Stimulated activated naive B cell treated with anti-CD40 and anti-IgM and Interleukin-4, amounts not matched to agents 10 μg/mL and 1 μg/mL and 100 μg/mL, for 72 hours (primary cell): Measurements from ENCODE around the gene FHDC1.
A peak's percentile ranks its signal among the peaks of the same experiment; 100 is the strongest.

Source experiments
- ATAC-seq, 2 donors: fragments of 150-1000 bp; cut with Tn5 transposase; replicated peaks; 2 replicates each; pipeline ENCODE4 v1.10.0; 2021; ENCODE audit warnings: moderate library complexity in 1 of 2
- DNase-seq: peaks from one replicate; pipeline ENCODE4 v3.0.0; 2021
- H3K27ac Mint-ChIP-seq: one replicate; pipeline ENCODE4 v1.8.0; 2022; ENCODE audit warnings: mild to moderate bottlenecking, mixed read lengths
- H3K27me3 Mint-ChIP-seq, 2 donors: one replicate each; pipeline ENCODE4 v1.8.0; 2022; ENCODE audit warnings: mixed read lengths in 2 of 2
- H3K36me3 Mint-ChIP-seq, 2 donors: one replicate each; pipeline ENCODE4 v1.8.0; 2022; ENCODE audit warnings: mixed read lengths in 2 of 2, mild to moderate bottlenecking in 1 of 2
- H3K4me1 Mint-ChIP-seq, 2 donors: one replicate each; pipeline ENCODE4 v1.8.0; 2022; ENCODE audit warnings: mixed read lengths in 2 of 2, mild to moderate bottlenecking in 1 of 2
- H3K4me3 Mint-ChIP-seq, 2 donors: one replicate each; pipeline ENCODE4 v1.8.0; 2022; ENCODE audit warnings: mild to moderate bottlenecking in 2 of 2, mixed read lengths in 2 of 2, moderate library complexity in 1 of 2
- H3K9me3 Mint-ChIP-seq, 2 donors: one replicate each; pipeline ENCODE4 v1.8.0; 2022; ENCODE audit warnings: mixed read lengths in 2 of 2, mild to moderate bottlenecking in 1 of 2

FHDC1 gene

GRCh38 chr4:153004081-153004850, 68.1 kb downstream of the FHDC1 start:
- ATAC-seq: no peak

DNA sequence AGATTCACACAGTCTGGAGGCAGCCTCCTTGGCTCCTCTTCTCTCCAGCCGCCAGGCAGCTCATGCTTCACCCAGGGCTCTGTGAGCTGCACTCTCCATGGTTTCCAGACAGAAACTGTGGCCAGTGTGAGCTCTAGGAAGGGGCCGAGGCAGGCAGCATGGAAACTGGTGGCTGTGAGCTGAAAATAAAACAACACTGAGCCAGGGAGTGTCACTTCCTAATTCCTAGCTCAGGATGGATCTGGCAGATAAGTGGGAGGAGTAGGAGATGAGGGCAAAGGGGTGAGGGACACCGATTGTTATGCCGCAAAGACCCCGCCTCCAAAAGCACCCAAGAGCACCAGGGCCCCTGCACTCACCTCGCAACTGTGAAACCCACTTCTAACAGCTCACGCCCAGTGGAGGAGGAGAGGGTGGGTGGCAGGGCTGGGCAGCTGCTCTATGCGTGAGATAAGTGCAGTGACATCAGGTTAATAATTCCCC, 69.8 kb downstream of the FHDC1 start:
- no peak overlapping the region for H3K27ac Mint-ChIP-seq
- peaks cover 25 to 49% of the 10 kb centered on the region in 2 donors for H3K4me1 Mint-ChIP-seq
- peaks cover 7% of the 10 kb centered on the region in 2 donors for H3K36me3 Mint-ChIP-seq
- H3K4me3 Mint-ChIP-seq: no peak overlapping the region
- no peak for ATAC-seq
- peaks cover 3 to 6% of the 10 kb centered on the region in 2 donors for H3K27me3 Mint-ChIP-seq
- no peak for DNase-seq
- H3K9me3 Mint-ChIP-seq: peaks cover 6 to 8% of the 10 kb centered on the region in 2 donors

More at GRCh38 chr4:153004081-153004850, 68.1 kb downstream of the FHDC1 start:
- DNase-seq: no peak
- Mint-ChIP-seq H3K9me3 (no peaks in the 10 kb centered on the region), H3K36me3 (no peaks in the 10 kb centered on the region), H3K27me3 (peaks cover 6 to 7% of the 10 kb centered on the region in 2 donors), H3K4me3 (no peak overlapping the region), H3K27ac (no peak overlapping the region), H3K4me1 (peaks cover 22 to 41% of the 10 kb centered on the region in 2 donors)

DNA sequence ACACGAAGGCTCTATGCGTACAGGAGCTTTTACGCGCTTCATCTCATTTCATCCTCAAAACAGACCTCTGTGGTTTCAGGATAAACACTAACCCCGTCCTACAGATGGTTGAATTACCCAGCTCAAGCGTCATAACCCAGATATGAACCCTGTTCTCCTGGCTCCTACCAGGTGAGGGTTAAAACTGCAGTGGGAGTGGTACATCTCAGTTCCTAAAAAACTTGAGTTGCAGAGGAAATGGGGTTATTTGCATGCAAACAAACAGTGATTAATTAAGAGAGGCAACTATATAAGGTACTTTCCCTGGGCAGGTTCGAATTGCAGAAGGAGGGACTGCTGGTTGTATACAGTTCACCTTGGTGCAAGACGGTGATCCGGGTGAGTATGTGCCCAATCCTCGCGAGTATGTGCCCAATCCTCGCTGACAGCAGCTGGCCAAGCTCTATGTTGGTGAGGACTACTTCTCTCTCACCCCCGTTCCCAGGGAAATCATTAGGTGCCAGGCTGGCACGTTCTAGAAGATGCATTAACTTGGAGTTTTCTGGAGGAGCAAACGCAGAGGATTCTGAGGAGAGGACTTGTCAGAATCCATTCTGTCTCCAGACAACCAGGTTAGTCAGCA, 72.6 kb downstream of the FHDC1 start:
- Mint-ChIP-seq H3K4me3 (no peak overlapping the region), H3K4me1 (peaks cover 29 to 51% of the 10 kb centered on the region in 2 donors), H3K27me3 (peaks cover 0 to 3% of the 10 kb centered on the region in 2 donors), H3K9me3 (peaks cover 6 to 16% of the 10 kb centered on the region in 2 donors), H3K27ac (peak overlapping the region; percentile 20), H3K36me3 (peaks cover 14 to 17% of the 10 kb centered on the region in 2 donors)
- DNase-seq (peak; percentile 63), ATAC-seq (peak; percentile 94 to 95)

- H3K36me3 Mint-ChIP-seq: peaks cover 14 to 17% of the 10 kb centered on the region in 2 donors
- H3K27me3 Mint-ChIP-seq: no peaks in the 10 kb centered on the region
- peaks cover 6 to 16% of the 10 kb centered on the region in 2 donors for H3K9me3 Mint-ChIP-seq
- ATAC-seq (no peak), DNase-seq (no peak)
- H3K4me1 Mint-ChIP-seq: peaks cover 22 to 44% of the 10 kb centered on the region in 2 donors
- no peak overlapping the region for H3K4me3 Mint-ChIP-seq
- H3K27ac Mint-ChIP-seq: no peak overlapping the region
These were observed 74.0 kb downstream of the FHDC1 start for GRCh38 chr4:153010146-153010545.

DNA sequence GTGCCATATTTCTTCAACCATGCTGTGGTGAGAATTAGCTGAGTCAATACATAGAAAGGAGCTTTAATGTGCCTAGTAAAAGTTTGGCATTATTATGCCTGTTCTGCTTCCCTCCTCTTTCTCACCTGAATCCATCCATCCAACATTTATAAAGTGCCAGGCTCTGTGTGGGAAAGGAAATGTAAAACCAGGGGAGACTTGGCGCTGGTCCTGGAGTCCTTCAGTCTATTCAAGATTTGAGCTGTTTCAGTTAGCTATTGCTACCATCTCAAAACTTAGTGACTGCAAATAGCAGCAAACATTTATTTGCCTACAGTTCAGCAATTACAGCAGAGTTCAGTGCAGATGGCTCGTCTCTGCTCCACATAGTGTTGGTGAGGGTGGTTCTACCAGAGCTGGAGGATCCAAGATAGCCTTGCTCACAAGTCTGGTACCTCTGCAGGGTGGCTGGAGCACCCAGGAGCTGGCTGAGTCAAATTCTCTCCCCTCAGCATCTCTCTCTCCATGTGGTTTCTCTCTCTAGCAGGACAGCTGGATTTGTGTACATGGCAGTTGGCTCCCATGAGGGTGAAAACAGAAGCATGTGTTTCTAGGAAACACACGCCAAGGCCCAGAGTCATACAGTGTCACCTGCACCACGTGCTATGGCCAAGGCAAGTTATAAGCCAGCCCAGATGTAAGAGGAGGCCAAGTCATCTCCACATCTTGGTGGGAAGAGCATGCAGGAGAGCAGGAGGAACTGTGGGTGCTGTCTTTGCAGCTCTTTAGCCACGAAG, 77.3 kb downstream of the FHDC1 start:
- Mint-ChIP-seq H3K27me3 (no peaks in the 10 kb centered on the region), H3K4me3 (no peak overlapping the region), H3K9me3 (peaks cover 15 to 26% of the 10 kb centered on the region in 2 donors), H3K27ac (no peak overlapping the region), H3K4me1 (peaks cover 26 to 27% of the 10 kb centered on the region in 2 donors), H3K36me3 (peaks cover 21 to 28% of the 10 kb centered on the region in 2 donors)
- ATAC-seq (no peak), DNase-seq (no peak)

GRCh38 chr4:153014460-153014859, 78.3 kb downstream of the FHDC1 start:
- H3K27ac Mint-ChIP-seq: no peak overlapping the region
- ATAC-seq (no peak), DNase-seq (no peak)
- H3K36me3 Mint-ChIP-seq: peaks cover 21 to 30% of the 10 kb centered on the region in 2 donors
- H3K9me3 Mint-ChIP-seq: peaks cover 16 to 26% of the 10 kb centered on the region in 2 donors
- no peaks in the 10 kb centered on the region for H3K27me3 Mint-ChIP-seq
- no peak overlapping the region for H3K4me3 Mint-ChIP-seq
- peaks cover 17 to 20% of the 10 kb centered on the region in 2 donors for H3K4me1 Mint-ChIP-seq

- Mint-ChIP-seq H3K27me3 (no peaks in the 10 kb centered on the region), H3K9me3 (peaks cover 10 to 17% of the 10 kb centered on the region in 2 donors), H3K27ac (no peak overlapping the region), H3K36me3 (peaks cover 13 to 20% of the 10 kb centered on the region in 2 donors), H3K4me1 (peaks cover 11 to 17% of the 10 kb centered on the region in 2 donors), H3K4me3 (no peak overlapping the region)
- ATAC-seq: no peak
- no peak for DNase-seq
These were observed 80.5 kb downstream of the FHDC1 start for GRCh38 chr4:153016592-153016991.

GRCh38 chr4:153018031-153018430, 81.9 kb downstream of the FHDC1 start:
- DNase-seq: no peak
- peak; percentile 51 to 64 for ATAC-seq
- Mint-ChIP-seq H3K36me3 (peaks cover 7 to 13% of the 10 kb centered on the region in 2 donors), H3K4me1 (peaks cover 11 to 17% of the 10 kb centered on the region in 2 donors), H3K4me3 (no peak overlapping the region), H3K9me3 (peaks cover 9 to 10% of the 10 kb centered on the region in 2 donors), H3K27me3 (no peaks in the 10 kb centered on the region), H3K27ac (no peak overlapping the region)

DNA sequence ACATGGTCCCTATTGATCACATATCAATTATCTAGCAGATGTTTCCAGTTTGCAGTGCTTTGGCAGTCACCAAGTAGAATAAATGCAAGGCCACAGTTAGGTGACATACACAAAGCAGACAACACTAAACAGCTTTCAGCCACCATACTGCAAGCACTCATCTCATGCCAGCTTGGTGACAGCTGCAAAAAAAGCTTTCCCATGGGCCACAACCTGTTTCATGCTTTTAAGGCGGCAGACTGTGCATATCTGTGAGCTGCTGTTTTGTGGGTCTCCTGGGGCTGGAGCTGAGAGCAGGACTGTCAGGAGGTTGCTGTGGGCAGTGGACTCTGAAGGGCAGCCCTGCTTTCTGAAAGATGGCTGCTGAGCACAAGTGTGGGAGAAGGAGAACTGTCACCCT, 82.6 kb downstream of the FHDC1 start:
- H3K4me1 Mint-ChIP-seq: peaks cover 7 to 12% of the 10 kb centered on the region in 2 donors
- ATAC-seq (no peak), DNase-seq (no peak)
- H3K27me3 Mint-ChIP-seq: no peaks in the 10 kb centered on the region
- peaks cover 9 to 10% of the 10 kb centered on the region in 2 donors for H3K9me3 Mint-ChIP-seq
- H3K36me3 Mint-ChIP-seq: peaks cover 7 to 13% of the 10 kb centered on the region in 2 donors
- H3K4me3 Mint-ChIP-seq: no peak overlapping the region
- H3K27ac Mint-ChIP-seq: no peak overlapping the region

- no peak overlapping the region for H3K27ac Mint-ChIP-seq
- peaks cover 0 to 3% of the 10 kb centered on the region in 2 donors for H3K27me3 Mint-ChIP-seq
- ATAC-seq (no peak), DNase-seq (no peak)
- peaks cover 9 to 10% of the 10 kb centered on the region in 2 donors for H3K9me3 Mint-ChIP-seq
- peaks cover 6 to 11% of the 10 kb centered on the region in 2 donors for H3K4me1 Mint-ChIP-seq
- peaks cover 7 to 13% of the 10 kb centered on the region in 2 donors for H3K36me3 Mint-ChIP-seq
- no peak overlapping the region for H3K4me3 Mint-ChIP-seq
These were observed 83.8 kb downstream of the FHDC1 start for GRCh38 chr4:153019906-153020305.

- peaks cover 7 to 13% of the 10 kb centered on the region in 2 donors for H3K36me3 Mint-ChIP-seq
- DNase-seq: no peak
- peaks cover 9 to 10% of the 10 kb centered on the region in 2 donors for H3K9me3 Mint-ChIP-seq
- peaks cover 0 to 5% of the 10 kb centered on the region in 2 donors for H3K27me3 Mint-ChIP-seq
- H3K27ac Mint-ChIP-seq: no peak overlapping the region
- H3K4me3 Mint-ChIP-seq: no peak overlapping the region
- peak; percentile 46 to 50 for ATAC-seq
- H3K4me1 Mint-ChIP-seq: peaks cover 6 to 11% of the 10 kb centered on the region in 2 donors
These were observed 84.3 kb downstream of the FHDC1 start for GRCh38 chr4:153020457-153020856.

- Mint-ChIP-seq H3K36me3 (peaks cover 7 to 13% of the 10 kb centered on the region in 2 donors), H3K4me1 (peaks cover 6 to 9% of the 10 kb centered on the region in 2 donors), H3K27ac (no peak overlapping the region)
These were observed 85.2 kb downstream of the FHDC1 start for GRCh38 chr4:153021276-153021675.

GRCh38 chr4:153022241-153022715, 86.2 kb downstream of the FHDC1 start:
- Mint-ChIP-seq H3K27me3 (peaks cover 0 to 5% of the 10 kb centered on the region in 2 donors), H3K36me3 (peaks cover 7 to 10% of the 10 kb centered on the region in 2 donors), H3K27ac (no peak overlapping the region), H3K4me3 (no peak overlapping the region), H3K4me1 (peaks cover 6 to 7% of the 10 kb centered on the region in 2 donors), H3K9me3 (peaks cover 7 to 9% of the 10 kb centered on the region in 2 donors)
- ATAC-seq (no peak), DNase-seq (no peak)

More at GRCh38 chr4:153021276-153021675, 85.2 kb downstream of the FHDC1 start:
- Mint-ChIP-seq H3K4me3 (no peak overlapping the region), H3K9me3 (peaks cover 9 to 10% of the 10 kb centered on the region in 2 donors), H3K27me3 (peaks cover 0 to 5% of the 10 kb centered on the region in 2 donors)
- no peak for ATAC-seq
- no peak for DNase-seq

DNA sequence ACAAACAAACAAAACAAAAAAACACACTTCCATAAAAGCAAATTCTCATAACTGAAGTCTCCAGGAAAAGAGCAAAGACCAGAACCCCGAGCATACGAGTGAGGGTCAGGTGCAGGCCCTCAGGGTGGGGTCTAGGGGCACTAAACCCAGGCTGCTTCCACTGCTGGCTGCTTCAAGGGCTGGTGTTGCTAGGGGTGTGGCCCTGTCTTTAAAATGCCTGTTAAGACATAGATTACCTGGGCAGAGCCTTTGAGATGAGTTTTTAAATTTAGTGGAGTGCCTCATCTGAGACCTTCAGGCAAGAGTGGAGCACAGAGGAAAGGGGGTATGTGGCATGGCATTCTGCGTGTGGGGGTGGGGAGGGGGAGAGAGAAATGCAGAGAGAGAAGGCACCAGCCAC, 87.0 kb downstream of the FHDC1 start:
- Mint-ChIP-seq H3K4me3 (no peak overlapping the region), H3K27ac (no peak overlapping the region), H3K36me3 (peaks cover 3 to 4% of the 10 kb centered on the region in 2 donors), H3K9me3 (peaks cover 1 to 4% of the 10 kb centered on the region in 2 donors), H3K4me1 (peaks cover under 1 to 2% of the 10 kb centered on the region in 2 donors), H3K27me3 (peaks cover 0 to 5% of the 10 kb centered on the region in 2 donors)
- no peak for ATAC-seq
- DNase-seq: no peak
